Measurements from ENCODE around the gene MPPED2. TPM values are rescaled to one million over a fixed set of nuclear protein-coding genes. Genes with fewer than 3 reads are reported as not detected.

MPPED2 gene
- total RNA-seq, 1 donor from 2014 or later: 1.6 TPM

- Mint-ChIP-seq H3K27ac (ENCODE audit: unreplicated experiment) (no peak overlapping the region), H3K9me3 (ENCODE audit: unreplicated experiment) (no peaks in the 10 kb centered on the region), H3K4me3 (ENCODE audit: unreplicated experiment) (no peak overlapping the region), H3K36me3 (ENCODE audit: low read depth, unreplicated experiment) (no peaks in the 10 kb centered on the region), H3K4me1 (ENCODE audit: low read depth, unreplicated experiment) (no peaks in the 10 kb centered on the region), H3K27me3 (ENCODE audit: low read depth, unreplicated experiment) (peaks cover 23% of the 10 kb centered on the region)
- Histone ChIP-seq H3K4me2 (ENCODE audit: low read length) (no peak overlapping the region), H3K79me2 (ENCODE audit: insufficient read depth, low read length) (no peaks in the 10 kb centered on the region), H3K27ac (ENCODE audit: low read depth, low read length) (no peak overlapping the region), H3K9me3 (ENCODE audit: insufficient read depth, low read depth, low read length) (no peaks in the 10 kb centered on the region), H3K4me3 (ENCODE audit: insufficient read depth, low read depth, low read length) (no peak overlapping the region), H3K9ac (ENCODE audit: low read length) (no peak overlapping the region), H3K27me3 (ENCODE audit: insufficient read depth, low read length) (peaks cover 24% of the 10 kb centered on the region), H2AFZ (ENCODE audit: low read depth, low read length) (no peak overlapping the region), H3K36me3 (ENCODE audit: insufficient read depth, low read length) (no peaks in the 10 kb centered on the region), H3K4me1 (ENCODE audit: insufficient read depth, low read length) (peaks cover 3% of the 10 kb centered on the region), H4K20me1 (ENCODE audit: insufficient read depth, low read length) (no peaks in the 10 kb centered on the region)
- no peak for DNase-seq (ENCODE audit: low read depth)
- FAIRE-seq: no peak
- TF ChIP-seq EZH2 (IDR thresholded peaks at IDR 0.05; ENCODE audit: insufficient read depth, low read length): no peak
- TF ChIP-seq, protein P1, sequence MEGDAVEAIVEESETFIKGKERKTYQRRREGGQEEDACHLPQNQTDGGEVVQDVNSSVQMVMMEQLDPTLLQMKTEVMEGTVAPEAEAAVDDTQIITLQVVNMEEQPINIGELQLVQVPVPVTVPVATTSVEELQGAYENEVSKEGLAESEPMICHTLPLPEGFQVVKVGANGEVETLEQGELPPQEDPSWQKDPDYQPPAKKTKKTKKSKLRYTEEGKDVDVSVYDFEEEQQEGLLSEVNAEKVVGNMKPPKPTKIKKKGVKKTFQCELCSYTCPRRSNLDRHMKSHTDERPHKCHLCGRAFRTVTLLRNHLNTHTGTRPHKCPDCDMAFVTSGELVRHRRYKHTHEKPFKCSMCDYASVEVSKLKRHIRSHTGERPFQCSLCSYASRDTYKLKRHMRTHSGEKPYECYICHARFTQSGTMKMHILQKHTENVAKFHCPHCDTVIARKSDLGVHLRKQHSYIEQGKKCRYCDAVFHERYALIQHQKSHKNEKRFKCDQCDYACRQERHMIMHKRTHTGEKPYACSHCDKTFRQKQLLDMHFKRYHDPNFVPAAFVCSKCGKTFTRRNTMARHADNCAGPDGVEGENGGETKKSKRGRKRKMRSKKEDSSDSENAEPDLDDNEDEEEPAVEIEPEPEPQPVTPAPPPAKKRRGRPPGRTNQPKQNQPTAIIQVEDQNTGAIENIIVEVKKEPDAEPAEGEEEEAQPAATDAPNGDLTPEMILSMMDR (IDR thresholded peaks at IDR 0.05; ENCODE audit: insufficient read depth, low read depth, low read length): no peak
Observed at GRCh38 chr11:30579415-30580175, 6.6 kb downstream of the MPPED2 start.

- no peak overlapping the region for H3K4me3 Mint-ChIP-seq (ENCODE audit: unreplicated experiment)
- Histone ChIP-seq H3K4me1 (ENCODE audit: insufficient read depth, low read length) (no peaks in the 10 kb centered on the region), H4K20me1 (ENCODE audit: insufficient read depth, low read length) (no peaks in the 10 kb centered on the region), H3K27me3 (ENCODE audit: insufficient read depth, low read length) (peaks cover 13% of the 10 kb centered on the region), H3K9me3 (ENCODE audit: insufficient read depth, low read depth, low read length) (no peaks in the 10 kb centered on the region), H3K4me3 (ENCODE audit: insufficient read depth, low read depth, low read length) (no peak overlapping the region), H3K4me2 (ENCODE audit: low read length) (no peak overlapping the region), H3K27ac (ENCODE audit: low read depth, low read length) (no peak overlapping the region), H3K79me2 (ENCODE audit: insufficient read depth, low read length) (no peaks in the 10 kb centered on the region), H3K9ac (ENCODE audit: low read length) (no peak overlapping the region), H2AFZ (ENCODE audit: low read depth, low read length) (no peak overlapping the region), H3K36me3 (ENCODE audit: insufficient read depth, low read length) (no peaks in the 10 kb centered on the region)
- H3K36me3 Mint-ChIP-seq (ENCODE audit: low read depth, unreplicated experiment): no peaks in the 10 kb centered on the region
- H3K27me3 Mint-ChIP-seq (ENCODE audit: low read depth, unreplicated experiment): peaks cover 15% of the 10 kb centered on the region
- no peaks in the 10 kb centered on the region for H3K9me3 Mint-ChIP-seq (ENCODE audit: unreplicated experiment)
- no peak overlapping the region for H3K27ac Mint-ChIP-seq (ENCODE audit: unreplicated experiment)
- FAIRE-seq (no peak), DNase-seq (ENCODE audit: low read depth) (no peak)
- no peak for TF ChIP-seq EZH2 (IDR thresholded peaks at IDR 0.05; ENCODE audit: insufficient read depth, low read length)
- TF ChIP-seq, protein P1 (IDR thresholded peaks at IDR 0.05; ENCODE audit: insufficient read depth, low read depth, low read length): no peak
- no peaks in the 10 kb centered on the region for H3K4me1 Mint-ChIP-seq (ENCODE audit: low read depth, unreplicated experiment)
Observed at GRCh38 chr11:30578406-30578805, 7.7 kb downstream of the MPPED2 start.

DNA sequence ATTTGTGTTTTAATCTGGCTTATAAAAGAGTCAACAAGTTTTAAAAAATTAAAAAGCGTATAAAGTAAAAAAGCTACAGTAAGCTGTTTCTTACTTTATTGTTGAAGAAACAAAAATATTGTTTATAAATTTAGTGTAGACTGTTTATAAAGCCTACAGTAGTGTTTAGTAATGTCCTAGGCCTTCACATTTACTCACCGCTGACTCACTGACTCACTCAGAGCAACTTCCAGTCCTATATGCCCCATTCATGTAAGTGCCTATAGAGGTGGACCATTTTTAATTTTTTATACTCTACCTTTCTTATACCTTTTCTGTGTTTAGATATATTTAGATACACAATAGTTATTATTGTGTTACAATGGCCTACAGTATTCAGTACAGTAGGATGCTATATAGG is 12.2 kb downstream of the MPPED2 start:
- Mint-ChIP-seq H3K9me3 (ENCODE audit: unreplicated experiment) (no peaks in the 10 kb centered on the region), H3K4me3 (ENCODE audit: unreplicated experiment) (no peak overlapping the region), H3K36me3 (ENCODE audit: low read depth, unreplicated experiment) (no peaks in the 10 kb centered on the region), H3K27ac (ENCODE audit: unreplicated experiment) (no peak overlapping the region), H3K27me3 (ENCODE audit: low read depth, unreplicated experiment) (no peaks in the 10 kb centered on the region), H3K4me1 (ENCODE audit: low read depth, unreplicated experiment) (no peaks in the 10 kb centered on the region)
- DNase-seq (ENCODE audit: low read depth) (peak; percentile 8), FAIRE-seq (no peak)
- H3K9ac ChIP-seq (ENCODE audit: low read length): no peak overlapping the region
- no peak overlapping the region for H3K27ac ChIP-seq (ENCODE audit: low read depth, low read length)
- no peak overlapping the region for H3K4me3 ChIP-seq (ENCODE audit: insufficient read depth, low read depth, low read length)
- H3K4me1 ChIP-seq (ENCODE audit: insufficient read depth, low read length): no peaks in the 10 kb centered on the region
- no peak for TF ChIP-seq EZH2 (IDR thresholded peaks at IDR 0.05; ENCODE audit: insufficient read depth, low read length)
- TF ChIP-seq, protein P1 (IDR thresholded peaks at IDR 0.05; ENCODE audit: insufficient read depth, low read depth, low read length): no peak
- H3K9me3 ChIP-seq (ENCODE audit: insufficient read depth, low read depth, low read length): peaks cover 3% of the 10 kb centered on the region
- no peak overlapping the region for H3K4me2 ChIP-seq (ENCODE audit: low read length)
- no peaks in the 10 kb centered on the region for H4K20me1 ChIP-seq (ENCODE audit: insufficient read depth, low read length)
- H3K79me2 ChIP-seq (ENCODE audit: insufficient read depth, low read length): no peaks in the 10 kb centered on the region
- H3K36me3 ChIP-seq (ENCODE audit: insufficient read depth, low read length): no peaks in the 10 kb centered on the region
- no peaks in the 10 kb centered on the region for H3K27me3 ChIP-seq (ENCODE audit: insufficient read depth, low read length)
- no peak overlapping the region for H2AFZ ChIP-seq (ENCODE audit: low read depth, low read length)
